Measurements from ENCODE around the gene C2CD4C.

The C2CD4C gene

GRCh38 chr19:379796-380195 is 29.2 kb downstream of the C2CD4C start:
- DNase-seq = no peak

GRCh38 chr19:378706-379105 is 30.2 kb downstream of the C2CD4C start:
- DNase-seq = no peak

GRCh38 chr19:377801-378581 is 31.0 kb downstream of the C2CD4C start:
- no peak for DNase-seq

GRCh38 chr19:376111-376470 is 32.9 kb downstream of the C2CD4C start:
- DNase-seq = no peak

- DNase-seq = no peak
Observed at GRCh38 chr19:375395-376110, 33.4 kb downstream of the C2CD4C start.

GRCh38 chr19:374886-375235 is 34.1 kb downstream of the C2CD4C start:
- no peak for DNase-seq

GRCh38 chr19:374183-374885 is 34.6 kb downstream of the C2CD4C start:
- no peak for DNase-seq

- DNase-seq = no peak
Observed at GRCh38 chr19:373391-374182, 35.4 kb downstream of the C2CD4C start.

- no peak for DNase-seq
Observed at GRCh38 chr19:372306-372890, 36.5 kb downstream of the C2CD4C start.

GRCh38 chr19:371501-372168 is 37.3 kb downstream of the C2CD4C start:
- DNase-seq = no peak

GRCh38 chr19:370641-371330 is 38.2 kb downstream of the C2CD4C start:
- DNase-seq = no peak

- no peak for DNase-seq
Observed at GRCh38 chr19:369876-370275, 39.1 kb downstream of the C2CD4C start.

GRCh38 chr19:369256-369655 is 39.7 kb downstream of the C2CD4C start:
- DNase-seq = no peak

GRCh38 chr19:368630-369024 is 40.3 kb downstream of the C2CD4C start:
- no peak for DNase-seq

GRCh38 chr19:367963-368629 is 40.9 kb downstream of the C2CD4C start:
- DNase-seq = no peak

- no peak for DNase-seq
Observed at GRCh38 chr19:367561-367960, 41.4 kb downstream of the C2CD4C start.

GRCh38 chr19:366951-367350 is 42.0 kb downstream of the C2CD4C start:
- DNase-seq = no peak

- DNase-seq = no peak
Observed at GRCh38 chr19:366205-366783, 42.7 kb downstream of the C2CD4C start.

- no peak for DNase-seq
Observed at GRCh38 chr19:364496-365287, 44.3 kb downstream of the C2CD4C start.

- DNase-seq = no peak
Observed at GRCh38 chr19:362683-363082, 46.3 kb downstream of the C2CD4C start.
